GM21381 (cell line): ENCODE data around the gene HABP4.

Experiments used
- ATAC-seq: cut with Tn5 transposase; IDR thresholded peaks from one replicate; pipeline ENCODE4 v1.9.1; 2021; ENCODE audit warnings: mild to moderate bottlenecking, moderate library complexity; ENCODE audit not compliant: unreplicated experiment

Gene HABP4

DNA sequence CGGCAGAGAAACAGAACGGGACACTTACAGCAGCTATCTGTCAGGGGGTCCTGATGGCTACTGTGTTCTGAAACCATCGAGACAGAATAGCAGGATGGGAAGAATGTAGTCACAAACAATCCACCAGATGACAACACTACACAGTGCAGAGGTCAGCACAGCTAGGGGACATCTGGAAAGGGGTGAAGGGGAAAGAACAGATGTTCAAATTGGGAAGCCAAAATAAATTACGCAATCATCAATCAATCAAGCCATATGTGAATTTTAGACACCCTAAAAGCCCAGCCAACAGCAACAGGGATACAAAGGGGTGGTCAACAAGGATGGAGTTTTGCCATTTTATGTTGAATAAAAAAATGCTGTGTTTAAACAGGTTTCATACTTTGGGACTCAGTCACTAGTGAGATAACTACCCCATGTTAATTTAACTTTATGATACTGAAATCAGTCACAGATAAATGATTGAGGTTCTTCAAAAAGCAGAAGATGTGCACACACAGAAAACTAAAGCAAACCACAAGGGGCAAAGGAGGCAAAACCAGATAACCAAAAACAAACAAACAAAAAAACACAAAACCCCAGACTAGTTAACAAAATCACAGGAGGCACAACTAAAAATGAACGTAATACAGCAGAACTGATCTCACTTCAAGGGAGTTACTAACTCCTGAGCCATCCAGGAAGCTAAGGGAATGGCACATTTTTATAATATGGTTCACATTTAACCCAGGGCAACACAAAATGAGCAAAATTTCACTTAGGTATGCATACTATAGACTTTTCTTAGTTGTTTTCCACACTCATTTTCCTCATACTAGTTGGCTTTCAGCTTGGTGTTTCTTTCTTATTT is 65.9 kb downstream of the HABP4 start:
- ATAC-seq: no peak

DNA sequence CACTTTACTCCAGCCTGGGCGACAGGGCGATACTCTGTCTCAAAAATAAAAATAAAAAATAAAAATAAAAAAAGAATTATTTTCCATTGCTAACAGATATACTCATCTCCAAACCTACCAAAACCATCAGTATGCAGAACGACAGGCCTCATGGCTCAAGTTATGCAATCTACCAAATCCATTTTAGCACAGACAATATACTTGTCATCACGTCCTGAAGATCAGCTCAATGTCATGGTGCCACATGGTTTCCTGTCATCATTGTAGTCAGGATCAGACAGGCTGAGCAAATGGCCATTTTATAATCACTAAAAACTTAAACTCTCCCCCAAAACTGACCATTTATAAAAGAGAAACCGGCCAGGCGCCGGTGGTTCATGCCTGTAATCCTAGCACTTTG is 69.1 kb downstream of the HABP4 start:
- no peak for ATAC-seq

DNA sequence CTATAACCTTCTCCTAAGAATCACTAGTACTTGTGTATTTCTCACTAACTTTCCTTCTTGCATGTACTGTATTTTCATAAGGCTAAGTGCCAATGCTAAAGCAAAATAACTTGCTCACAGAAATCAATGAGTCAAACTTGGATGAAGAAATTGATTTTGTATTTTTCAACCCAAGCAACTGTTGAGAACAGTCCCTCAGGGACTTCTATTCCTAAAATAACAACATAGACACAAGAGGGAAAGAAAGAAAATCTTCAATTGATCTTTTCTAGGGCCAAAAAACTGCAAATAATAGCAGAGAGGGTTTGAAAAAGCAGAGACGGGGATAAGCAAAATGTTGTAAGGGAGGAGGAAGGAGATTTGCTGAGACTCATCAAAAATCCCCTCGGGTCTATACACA is 69.8 kb downstream of the HABP4 start:
- no peak for ATAC-seq

DNA sequence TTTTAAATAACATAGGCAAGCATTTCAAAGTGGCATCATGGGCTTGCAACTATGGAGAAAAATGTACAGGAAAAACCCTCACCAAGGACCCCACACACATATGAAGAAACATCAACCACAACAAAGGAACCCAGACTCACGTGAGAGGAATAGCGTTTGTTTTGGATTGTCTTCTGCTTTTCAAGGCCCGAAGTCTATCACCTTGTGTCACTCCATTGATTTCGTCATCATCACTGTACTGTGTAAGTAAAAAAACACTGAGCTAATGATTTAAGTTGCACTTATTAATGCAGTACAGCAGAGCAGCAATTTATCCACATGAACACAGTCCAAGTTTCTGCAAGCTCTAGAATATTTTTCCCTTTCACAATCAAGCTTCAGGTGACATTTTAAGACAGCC is 72.4 kb downstream of the HABP4 start:
- no peak for ATAC-seq

DNA sequence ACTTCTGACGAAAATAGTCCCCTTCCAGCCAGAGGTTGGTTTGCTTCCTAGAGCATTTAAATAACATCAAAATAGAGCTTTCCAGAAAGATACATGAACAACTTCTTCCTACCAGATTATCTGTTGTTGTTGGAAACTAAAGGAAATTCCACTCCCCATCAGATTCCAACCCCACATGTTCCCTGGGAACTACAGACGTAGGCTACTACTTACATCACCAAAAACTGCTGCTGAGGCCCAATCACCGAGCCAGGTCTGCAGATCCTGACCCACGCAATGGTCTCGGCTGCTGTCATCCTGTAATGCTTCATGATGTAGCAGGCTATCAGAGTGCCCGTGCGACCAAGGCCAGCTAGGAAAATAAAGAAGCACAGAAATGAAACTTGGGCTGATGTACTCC is 73.4 kb downstream of the HABP4 start:
- ATAC-seq: no peak

DNA sequence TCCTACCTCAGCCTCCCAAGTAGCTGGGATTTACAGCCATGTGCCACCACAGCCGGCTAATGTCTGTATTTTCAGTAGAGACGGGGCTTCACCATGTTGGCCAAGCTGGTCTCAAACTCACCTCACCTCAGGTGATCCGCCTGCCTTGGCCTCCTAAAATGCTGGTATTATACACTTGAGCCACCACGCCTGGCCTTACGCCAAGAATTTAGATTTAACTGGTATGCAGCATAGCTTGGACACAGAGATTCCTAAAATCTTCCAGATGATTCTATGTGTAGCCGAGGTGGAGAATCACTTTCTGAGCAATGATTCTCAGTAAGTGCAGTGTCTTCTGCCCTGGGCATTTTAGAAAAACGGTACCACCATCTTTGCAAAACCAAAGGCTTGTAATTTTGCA is 74.1 kb downstream of the HABP4 start:
- ATAC-seq: no peak

DNA sequence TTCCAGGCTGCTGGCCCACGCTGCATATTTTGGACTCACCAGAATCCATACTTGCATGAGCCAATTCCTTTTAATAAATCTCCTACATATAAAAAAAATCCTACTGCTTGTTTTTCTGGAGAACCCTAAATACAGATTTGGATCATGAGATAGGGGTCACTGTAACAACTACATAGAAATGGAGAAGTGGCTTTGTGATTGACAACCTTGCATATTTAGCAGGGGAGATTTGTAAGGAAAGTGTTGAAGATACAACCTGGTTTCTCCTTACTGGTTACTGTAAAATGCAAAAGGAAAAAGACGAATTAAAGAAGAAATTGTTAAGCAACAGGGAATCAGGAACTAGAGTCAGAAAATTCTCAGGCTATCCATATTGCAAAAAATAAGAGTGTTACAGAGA is 74.8 kb downstream of the HABP4 start:
- no peak for ATAC-seq

DNA sequence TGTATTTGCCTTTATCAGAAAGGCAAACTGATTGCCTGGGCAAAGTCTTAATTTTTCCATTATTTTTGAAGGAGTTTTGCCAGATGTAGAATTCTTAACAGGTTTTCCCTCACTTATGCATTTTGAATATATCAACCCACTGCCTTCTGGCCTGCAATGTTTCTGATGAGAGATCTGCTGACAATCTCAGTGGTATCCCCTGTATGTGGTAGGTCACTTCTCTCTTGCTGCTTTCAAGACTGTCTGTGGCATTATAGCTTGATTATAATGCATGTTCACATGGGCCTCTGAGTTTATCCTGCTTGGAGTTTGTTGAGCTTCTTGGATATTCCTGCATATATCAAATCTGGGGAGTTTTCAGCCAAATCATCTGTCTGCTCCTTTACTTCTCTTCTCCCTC is 82.2 kb downstream of the HABP4 start:
- no peak for ATAC-seq

DNA sequence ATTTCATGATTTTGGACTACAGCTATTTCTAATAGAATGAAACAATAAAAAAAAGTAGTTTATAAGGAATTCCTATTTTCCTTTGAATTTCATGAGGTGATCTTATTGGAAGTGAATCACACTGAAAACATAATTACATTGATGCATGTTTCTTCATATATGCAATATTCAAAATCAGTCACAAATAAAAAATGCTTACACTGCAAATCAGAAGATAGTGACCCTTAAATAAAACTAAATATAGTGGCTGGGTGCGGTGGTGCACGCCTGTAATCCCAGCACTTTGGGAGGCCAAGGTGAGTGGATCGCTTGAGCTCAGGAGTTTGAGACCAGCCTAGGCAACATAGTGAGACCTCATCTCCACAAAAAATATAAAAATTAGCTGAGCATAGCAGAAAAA is 90.1 kb downstream of the HABP4 start:
- no peak for ATAC-seq
